ENCODE data around the gene TEX22.

Gene TEX22

DNA sequence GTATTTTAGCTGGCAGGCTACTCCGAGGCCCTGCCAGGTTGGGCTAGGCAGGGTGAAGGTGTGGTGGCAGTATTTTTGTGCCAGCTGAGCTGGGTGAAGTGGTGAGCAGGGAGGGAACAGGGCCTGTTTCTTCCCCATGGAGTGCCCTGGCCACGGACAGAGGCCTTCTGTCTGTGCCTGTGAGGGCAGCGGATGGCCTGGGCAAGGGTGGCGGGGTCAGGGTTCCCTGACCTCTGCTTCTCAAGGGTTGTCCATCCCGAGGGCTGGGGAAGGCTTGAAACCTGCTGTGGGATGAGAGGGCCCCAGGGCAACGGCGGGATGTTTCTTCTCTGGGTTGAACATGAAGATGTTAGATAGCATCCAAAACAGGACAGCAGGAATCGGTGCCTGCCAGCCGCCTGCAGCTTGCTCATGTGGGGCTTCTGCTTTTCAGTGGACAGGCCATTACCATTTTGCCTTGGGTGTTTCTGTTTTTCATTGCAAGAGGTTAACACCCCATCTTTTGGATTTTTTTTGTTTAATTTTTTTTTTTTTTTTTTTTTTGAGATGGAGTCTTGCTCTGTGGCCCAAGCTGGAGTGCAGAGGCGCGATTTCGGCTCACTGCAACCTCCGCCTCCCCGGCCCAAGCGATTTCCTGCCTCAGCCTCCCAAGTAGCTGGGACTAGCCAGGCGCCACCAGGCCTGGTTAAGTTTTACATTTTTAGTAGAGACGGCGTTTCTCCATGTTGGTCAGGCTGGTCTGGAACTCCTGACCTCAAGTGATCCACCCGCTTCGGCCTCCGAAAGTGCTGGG, 24.6 kb downstream of the TEX22 start:
- no peak for DNase-seq

DNA sequence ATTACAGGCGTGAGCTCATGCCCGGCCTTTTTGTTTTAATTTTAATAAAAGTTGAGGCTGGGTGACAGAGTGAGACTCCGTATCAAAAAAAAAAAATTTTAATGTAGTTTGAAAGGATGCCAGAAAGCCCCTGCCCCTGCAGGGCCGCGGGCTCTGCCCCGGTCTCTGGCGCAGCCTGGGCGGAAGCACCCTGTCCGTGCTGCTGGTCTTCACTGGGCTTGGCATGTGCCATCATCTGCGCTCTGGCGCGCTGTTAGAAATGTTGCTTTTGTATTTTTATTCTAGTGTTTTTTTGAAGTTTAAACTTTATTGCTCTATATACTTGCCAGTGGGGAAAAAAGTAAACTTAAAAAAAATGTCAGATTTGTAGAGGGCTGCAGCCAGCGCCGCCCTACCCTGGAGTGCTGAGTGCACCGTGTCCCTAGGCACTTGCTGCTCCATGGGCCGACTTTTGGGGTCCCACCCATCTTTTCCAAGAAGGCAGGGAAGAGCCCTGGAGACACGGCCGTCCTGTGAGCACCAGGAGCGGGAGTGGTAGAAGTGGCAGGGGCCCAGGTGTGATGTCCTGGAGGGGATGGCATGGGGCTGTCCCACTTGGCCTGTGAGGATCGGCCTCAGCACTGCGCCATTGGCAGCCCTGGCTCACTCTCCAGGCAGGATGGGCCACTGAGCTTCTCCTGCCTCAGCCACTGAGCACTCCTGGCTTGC, 25.3 kb downstream of the TEX22 start:
- DNase-seq, result no peak

DNA sequence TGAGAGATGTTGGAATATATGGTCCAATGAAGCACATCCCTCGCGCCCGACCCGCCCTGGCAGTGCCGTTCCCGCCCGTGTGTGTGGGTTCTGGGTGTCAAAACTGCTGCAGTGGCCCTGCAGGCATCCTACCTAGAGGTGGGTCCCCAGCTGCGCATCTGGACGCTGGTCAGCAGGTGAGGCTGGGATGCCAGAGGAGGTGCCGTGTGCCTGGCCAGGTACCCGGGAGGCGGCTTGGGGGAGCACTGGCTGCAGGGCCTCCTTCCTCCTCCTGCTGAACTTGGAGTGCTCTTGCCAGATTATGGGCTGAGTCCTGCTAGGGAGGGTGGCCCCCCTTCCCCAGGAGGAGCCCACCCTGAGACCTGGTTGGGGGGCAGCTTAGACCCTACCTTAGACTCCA, 26.5 kb downstream of the TEX22 start:
- DNase-seq, result no peak

GRCh38 chr14:105425823-105426247, 27.5 kb downstream of the TEX22 start:
- DNase-seq, result no peak

DNA sequence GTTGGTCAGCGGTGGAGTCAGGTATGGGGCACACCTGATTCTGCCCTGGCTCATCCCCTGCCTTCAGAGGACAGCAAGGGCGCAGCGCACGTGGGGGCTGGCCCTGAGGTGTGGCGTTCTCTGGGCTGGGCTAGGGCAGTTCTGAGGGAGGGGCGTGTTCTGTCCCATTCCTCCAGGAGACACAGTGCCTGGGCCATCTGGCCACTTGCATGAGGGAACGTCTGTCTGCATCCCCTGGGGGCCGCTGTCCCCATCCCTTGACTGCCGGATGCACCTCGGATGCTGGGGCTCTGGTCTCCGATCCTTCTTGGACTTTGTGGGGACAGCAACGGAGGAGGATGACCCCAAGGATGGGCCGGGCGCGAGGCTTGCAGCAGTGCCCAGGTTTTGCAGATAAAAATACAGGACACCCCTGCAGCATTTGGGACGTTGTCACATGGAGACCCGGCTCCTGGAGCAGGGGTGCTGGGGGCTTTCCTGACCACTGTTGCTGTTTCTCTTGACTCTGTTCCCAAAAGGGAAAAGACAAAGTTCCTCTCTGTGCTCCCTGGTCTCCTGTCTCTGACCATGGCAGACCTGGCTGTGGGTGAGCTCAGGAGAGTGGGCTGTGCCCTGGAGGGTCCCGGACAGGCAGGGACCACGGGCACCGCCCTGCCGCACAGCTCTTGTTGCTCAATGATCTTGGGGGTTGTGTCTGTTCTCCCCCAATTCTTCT, 28.2 kb downstream of the TEX22 start:
- no peak for DNase-seq

- DNase-seq, result no peak
These were observed 29.1 kb downstream of the TEX22 start for GRCh38 chr14:105427412-105427811.

GRCh38 chr14:105427936-105428485, 29.7 kb downstream of the TEX22 start:
- no peak for DNase-seq

GRCh38 chr14:105430042-105430441, 31.7 kb downstream of the TEX22 start:
- no peak for DNase-seq

DNA sequence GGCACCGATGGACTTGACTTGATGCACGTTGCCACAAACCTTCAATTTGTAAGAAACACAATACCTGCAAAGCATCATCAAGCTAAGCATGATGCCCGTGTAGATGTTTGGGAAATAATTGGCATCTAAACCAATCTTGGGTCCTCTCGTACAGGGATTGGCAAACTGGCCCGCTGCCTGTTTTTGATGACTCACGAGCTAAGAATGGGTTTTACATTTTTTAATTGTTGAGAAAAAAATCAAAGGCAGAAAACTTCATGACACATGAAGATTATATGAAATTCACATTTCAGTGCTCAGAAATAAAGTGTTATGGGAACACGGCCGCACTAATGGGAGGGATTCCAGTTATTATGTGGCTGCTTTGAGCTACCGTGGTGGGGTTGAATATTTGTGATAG, 32.2 kb downstream of the TEX22 start:
- DNase-seq, result no peak

- DNase-seq, result no peak
These were observed 32.9 kb downstream of the TEX22 start for GRCh38 chr14:105431256-105431655.

DNA sequence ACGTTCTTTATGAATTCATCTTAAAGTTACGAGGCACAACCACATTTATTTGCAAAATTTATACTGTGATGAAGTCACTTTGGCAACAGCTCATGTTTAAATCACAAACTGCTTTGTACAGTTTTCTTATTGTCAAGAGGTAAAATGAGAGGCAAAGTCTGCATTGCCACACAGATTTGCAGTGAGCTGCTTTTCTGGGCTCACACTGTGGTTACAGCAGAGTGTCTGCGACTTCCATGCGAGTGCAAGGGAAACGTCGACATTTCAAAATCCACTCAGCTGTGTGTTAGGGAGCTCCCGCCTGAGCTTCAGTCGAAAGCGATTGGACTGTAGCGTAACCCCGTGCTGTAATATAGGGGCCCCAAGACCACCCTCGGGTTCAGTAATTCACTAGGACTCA, 34.3 kb downstream of the TEX22 start:
- DNase-seq, result no peak

GRCh38 chr14:105433161-105433605, 34.8 kb downstream of the TEX22 start:
- no peak for DNase-seq

GRCh38 chr14:105436402-105436801, 38.1 kb downstream of the TEX22 start:
- no peak for DNase-seq

DNA sequence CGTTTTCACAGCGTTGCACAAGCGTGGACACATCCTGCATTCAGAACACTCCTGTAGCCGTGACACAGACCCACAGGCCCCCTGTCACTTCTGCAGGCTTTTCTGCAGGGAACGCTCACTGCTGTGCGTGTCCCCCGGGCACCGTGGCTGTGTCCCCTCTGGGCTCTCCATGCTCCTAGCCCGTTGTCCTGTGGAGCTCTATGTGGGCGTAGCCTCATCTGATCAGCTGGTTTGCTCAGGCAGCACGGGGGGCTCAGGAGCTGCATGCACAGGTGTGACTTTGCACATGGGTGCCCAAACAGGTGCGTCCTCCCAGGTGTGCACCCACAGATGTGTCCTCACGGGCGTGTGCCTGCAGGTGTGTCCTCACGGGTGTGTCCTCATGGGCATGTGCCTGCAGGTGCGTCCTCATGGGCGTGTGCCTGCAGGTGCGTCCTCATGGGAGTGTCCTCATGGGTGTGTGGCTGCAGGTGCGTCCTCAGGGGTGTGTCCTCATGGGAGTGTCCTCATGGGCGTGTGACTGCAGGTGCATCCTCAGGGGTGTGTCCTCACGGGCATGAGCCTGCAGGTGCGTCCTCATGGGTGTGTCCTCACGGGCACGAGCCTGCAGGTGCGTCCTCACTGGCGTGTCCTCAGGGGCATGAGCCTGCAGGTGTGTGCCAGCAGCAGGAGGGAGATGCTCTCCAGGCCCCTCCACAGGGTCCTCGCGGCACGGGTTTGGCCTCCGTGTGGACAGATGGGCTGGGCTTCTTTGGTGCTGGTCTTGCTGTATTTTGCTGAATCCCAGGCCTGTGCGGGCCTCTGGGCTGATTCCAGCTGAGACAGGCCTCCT, 38.8 kb downstream of the TEX22 start:
- no peak for DNase-seq

DNA sequence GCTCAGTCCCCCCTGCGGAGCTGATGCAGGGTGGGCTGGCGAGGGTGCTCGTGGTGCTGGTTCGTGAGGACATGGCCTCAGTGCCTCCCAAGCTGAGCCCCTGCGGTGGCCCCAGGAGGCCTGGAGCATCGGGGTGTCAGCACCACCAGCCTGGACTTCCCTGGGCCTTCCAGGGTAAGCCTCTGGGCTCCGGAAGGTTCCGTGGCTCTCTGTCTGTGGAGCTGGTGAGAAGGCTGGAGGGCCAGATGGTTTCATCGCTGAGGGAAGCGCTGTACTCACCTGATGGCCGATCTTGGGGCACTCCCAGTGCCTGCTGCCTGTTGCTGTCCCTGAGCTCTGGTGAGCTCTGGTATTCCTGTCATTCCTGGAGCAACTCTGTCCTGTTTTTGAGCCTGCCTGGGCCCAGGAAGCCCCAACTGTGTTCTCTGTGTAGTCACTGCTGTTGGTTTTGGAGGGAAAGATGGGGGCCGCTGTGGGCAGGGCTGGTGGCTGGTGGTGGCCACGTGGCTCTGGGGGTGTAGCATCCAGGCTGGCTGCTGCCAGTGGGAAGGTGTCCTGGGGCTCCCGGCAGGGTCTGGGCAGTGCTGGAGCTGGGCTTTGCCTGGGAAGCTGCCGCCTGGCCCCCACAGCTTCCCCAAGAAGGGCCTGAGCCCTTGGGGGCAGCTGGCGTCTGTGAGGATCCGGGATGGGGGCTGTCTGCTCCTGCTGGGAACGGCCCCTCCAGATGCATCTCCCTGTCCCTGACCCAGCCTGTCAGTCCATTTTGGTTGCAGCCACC, 39.6 kb downstream of the TEX22 start:
- no peak for DNase-seq

GRCh38 chr14:105439179-105439578, 40.8 kb downstream of the TEX22 start:
- no peak for DNase-seq

DNA sequence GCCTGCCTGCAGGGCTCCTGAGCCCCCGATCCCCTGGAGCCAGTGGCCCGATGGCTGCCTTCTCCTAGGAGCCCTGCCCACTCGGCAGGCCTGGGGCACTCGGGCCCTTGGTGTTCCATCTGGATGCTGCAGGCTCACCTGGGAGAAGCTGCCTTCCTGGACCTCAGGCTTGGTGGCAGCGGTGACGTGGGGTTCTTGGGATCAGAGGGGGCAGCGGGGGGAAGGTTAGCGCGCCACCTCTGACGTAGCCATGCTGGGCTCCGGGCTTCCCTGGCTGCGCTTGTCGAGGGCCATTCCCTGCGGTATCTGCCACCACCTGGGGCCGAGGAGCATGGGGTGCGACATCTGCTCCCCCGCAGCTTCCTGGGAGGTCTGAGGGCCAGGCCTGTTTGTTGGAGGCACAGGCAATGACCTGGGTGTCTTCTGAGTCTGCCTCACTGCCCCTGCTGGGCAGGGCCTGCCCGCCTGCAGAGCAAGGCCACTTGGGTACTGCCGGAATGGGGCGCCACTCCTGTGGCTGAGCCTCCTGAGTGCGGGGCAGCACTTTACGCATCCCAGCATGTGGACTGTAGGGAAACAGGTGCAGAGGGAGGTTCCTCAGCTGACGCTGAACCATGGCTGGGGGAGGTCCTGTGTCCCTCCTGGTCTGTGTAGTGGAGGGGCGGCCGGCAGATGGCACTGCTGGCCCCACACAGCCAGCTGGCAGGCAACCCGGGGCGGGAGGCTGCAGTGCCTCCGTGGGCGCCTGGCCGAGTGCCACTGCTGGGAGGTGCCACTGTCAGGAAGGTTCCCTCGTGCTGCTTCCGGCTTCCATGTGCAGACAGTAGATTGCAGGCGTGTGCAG, 41.6 kb downstream of the TEX22 start:
- DNase-seq, result peak; percentile 22

GRCh38 chr14:105440554-105440900, 42.2 kb downstream of the TEX22 start:
- no peak for DNase-seq

- DNase-seq, result no peak
These were observed 42.7 kb downstream of the TEX22 start for GRCh38 chr14:105440992-105441391.

DNA sequence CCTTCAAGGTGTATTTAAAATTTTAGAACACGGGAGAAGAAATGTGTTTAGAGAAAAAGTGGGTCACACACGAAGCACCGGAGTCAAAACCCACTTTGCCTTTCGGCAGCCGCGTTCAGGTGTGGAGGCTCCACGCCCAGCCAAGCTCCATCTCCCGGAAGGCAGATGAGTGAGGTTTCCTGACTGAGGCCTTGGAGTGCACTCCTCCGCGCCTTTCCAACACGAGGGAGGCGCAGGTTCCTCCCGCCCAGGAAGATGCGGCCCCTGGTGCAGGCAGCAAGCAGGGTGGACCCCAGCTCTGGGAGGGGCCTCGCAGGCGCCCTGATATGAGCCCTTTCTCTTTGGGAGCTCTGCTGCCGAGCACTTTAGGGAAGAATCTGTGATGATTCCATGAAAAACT, 43.8 kb downstream of the TEX22 start:
- DNase-seq, result no peak

DNA sequence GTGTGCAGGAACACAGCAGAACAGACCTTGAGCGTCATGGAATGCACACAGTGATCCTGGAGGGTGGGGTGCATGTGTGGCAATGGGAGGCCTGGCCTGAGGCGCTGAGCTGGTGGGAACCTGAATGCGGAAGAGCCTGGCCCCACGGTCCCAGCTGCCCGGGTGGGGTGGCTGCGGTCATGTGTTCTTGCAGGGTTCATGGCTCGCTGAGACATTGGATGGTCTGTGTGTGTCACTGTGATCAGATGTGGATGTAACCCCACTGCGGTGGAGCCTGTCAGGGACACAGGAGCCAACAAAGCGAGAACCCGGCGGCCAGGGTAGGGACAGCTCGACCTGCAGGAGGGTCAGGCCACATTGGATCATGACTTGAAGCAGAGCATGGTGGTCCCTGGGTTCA, 44.5 kb downstream of the TEX22 start:
- DNase-seq, result no peak

All from NCI-H2029 (cell line).